H7 (cell line): ENCODE measurements around the gene DHODH. TPM values are rescaled to one million over a fixed set of nuclear protein-coding genes. Genes with fewer than 3 reads are reported as not detected.

ENCODE experiments used
- DNase-seq: peaks from one replicate; pipeline ENCODE4 v3.0.0; 2012
- H3K27me3 ChIP-seq: 2 replicates; pipeline ENCODE4 v1.6.0; 2011; ENCODE audit warnings: mild to moderate bottlenecking, low read length; ENCODE audit not compliant: control insufficient read depth, insufficient read depth
- H3K36me3 ChIP-seq: replicated peaks from 2 replicates; pipeline ENCODE4 v1.5.1; 2011; ENCODE audit warnings: low read length; ENCODE audit not compliant: control insufficient read depth, insufficient read depth
- H3K4me3 ChIP-seq: 2 replicates; pipeline ENCODE4 v1.5.1; 2011; ENCODE audit warnings: low read depth, mild to moderate bottlenecking, control low read depth, low read length, moderate library complexity; ENCODE audit not compliant: insufficient read depth
- total RNA-seq: library from RNA; depleted of rRNA; stranded (reverse); fragments of >200 nt; shearing (Covaris generic); gene quantifications from 2 replicates; pipeline ENCODE4 v1.2.3, GENCODE V29; 2014; rRNA removed

The DHODH gene
- 21.8 and 22.4 TPM in 2 replicates for total RNA-seq

DNA sequence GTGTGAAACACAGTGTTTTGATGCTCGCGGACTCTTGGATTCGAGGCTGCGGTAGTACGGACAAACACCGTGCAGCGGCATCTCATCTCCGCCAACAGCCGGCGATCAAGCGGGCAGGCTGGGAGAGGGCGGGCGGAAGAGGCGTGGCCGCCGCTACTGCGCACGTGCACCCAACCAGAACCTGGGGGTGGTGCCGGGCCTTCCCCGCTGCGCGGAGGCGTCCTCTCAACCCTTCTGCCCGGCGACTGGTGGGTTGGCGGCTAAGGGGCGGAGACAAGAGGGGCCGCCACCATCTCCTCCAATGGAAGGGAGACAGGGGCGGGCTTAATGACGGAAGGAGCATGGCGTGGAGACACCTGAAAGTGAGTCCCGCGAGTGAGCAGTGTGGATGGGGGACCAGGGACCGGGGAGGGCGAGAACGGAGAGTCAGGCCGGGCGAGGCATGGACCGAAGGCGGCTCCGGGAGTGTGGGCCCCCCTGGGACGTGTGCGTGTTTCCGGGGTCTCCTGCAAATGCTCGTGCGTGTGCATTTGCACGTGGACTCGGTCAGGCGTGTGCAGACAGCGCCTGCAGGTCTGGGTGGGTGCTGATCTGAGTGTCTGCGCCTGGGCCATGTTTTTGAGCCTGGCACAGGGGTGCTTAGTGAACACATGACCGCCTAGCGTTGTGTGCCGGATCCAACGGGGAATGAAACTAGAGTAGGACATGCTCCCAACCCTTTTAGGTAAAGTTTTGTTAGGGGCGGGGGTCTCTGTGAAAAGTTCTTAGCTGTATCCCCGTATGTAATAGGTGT is at the start of gene DHODH:
DHODH (plus strand) TSS at position 321 of the 793 bp plus-strand sequence; CDS start at position 342, 21 bp downstream.
- no peaks in the 10 kb centered on the region; the same call in 1 of the 2 replicates for H3K27me3 ChIP-seq
- peak within 1 kb of the TSS; percentile 99 for H3K4me3 ChIP-seq
- peaks cover 8% of the 10 kb centered on the region for H3K36me3 ChIP-seq
- DNase-seq, result peak; percentile 100

DNA sequence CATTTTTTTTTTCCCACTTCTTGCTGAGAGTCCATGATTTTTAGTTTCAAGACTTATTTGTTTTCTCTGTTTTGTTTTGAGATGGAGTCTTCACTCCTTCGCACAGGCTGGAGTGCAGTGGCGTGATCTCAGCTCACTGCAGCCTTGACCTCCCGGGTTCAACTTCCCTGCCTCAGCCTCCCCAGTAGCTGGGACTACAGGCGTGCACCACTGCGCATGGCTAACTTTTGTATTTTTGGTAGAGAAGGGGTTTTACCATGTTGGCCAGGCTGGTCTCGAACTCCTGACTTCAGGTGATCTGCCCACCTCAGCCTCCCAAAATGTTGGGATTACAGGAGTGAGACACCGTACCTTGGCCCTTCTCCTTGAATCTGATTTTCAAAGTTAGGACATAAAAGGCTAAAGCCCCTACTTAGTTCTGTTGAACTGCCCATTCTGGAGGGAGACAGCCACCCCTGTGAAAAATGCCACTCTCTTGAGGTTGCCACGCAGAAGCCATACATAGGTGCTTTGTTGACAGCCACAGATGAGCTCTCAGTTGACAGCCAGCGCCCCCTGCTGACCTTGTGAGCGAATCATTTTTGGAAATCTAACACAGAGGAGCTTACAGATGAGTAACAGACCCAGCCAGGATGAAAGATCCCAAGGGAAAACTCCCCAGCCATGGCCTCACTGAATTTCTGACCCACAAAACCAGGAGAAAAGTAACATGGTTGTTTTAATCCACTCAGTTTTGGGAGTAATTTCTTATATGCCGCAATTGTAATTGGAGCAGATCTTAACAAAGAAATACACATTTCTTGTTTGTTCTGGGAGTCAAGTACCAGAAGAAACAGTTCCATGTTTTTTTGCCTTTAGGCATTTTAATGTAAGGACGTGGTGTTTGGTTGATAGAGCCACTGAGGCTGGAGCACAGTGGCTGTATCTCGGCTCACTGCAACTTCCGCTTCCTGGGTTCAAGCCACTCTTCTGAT is 47.2 kb upstream of the DHODH start:
- Histone ChIP-seq H3K27me3 (no peaks in the 10 kb centered on the region), H3K4me3 (no peak overlapping the region), H3K36me3 (no peaks in the 10 kb centered on the region)
- peak; percentile 72 for DNase-seq

DNA sequence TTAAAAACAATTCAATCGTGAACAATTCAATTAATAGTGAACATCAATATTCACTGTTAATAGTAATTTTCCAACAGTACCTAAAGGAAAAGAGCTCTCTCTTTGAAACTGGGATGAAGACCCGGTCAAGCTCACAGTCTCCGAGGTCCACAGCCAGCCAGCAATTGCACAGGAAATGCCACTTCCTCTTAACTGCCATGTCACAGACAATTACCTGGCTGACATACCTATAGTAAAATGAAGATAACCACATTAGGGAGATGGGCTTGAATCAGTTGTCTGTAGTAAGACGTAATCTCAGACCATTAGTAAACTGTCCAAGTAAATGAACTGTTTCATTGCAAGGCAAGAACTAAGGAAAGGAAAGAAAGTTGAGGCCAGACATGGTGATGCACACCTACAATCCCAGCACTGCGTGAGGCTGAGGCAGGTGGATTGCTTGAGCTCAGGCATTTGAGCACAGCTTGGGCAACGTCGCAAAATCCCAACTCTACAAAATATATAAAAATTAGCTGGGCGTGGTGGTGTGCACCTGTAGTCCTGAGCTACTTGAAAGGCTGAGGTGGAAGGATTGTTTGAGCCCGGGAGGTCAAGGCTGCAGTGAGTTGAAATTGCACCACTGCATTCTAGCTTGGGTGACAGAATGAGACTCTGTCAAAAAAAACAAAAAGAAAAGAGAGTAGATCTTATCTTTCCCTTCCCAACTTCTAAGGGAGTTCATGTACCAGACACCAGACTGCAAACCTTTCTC is 45.2 kb upstream of the DHODH start:
- no peaks in the 10 kb centered on the region for H3K27me3 ChIP-seq
- H3K4me3 ChIP-seq, result no peak overlapping the region
- H3K36me3 ChIP-seq, result no peaks in the 10 kb centered on the region
- DNase-seq, result no peak

GRCh38 chr16:71965223-71965622 is 43.3 kb upstream of the DHODH start:
- Histone ChIP-seq H3K27me3 (no peaks in the 10 kb centered on the region), H3K4me3 (no peak overlapping the region), H3K36me3 (no peaks in the 10 kb centered on the region)
- no peak for DNase-seq

- H3K36me3 ChIP-seq, result no peaks in the 10 kb centered on the region
- H3K27me3 ChIP-seq, result no peaks in the 10 kb centered on the region; the same call in 1 of the 2 replicates
These were observed 41.6 kb upstream of the DHODH start for GRCh38 chr16:71966932-71967331.

GRCh38 chr16:71969353-71969752 is 39.2 kb upstream of the DHODH start:
- no peaks in the 10 kb centered on the region for H3K36me3 ChIP-seq
- DNase-seq, result no peak
- H3K27me3 ChIP-seq, result no peaks in the 10 kb centered on the region; the same call in 1 of the 2 replicates
- H3K4me3 ChIP-seq, result no peak overlapping the region

More at GRCh38 chr16:71966932-71967331, 41.6 kb upstream of the DHODH start:
- no peak overlapping the region for H3K4me3 ChIP-seq
- DNase-seq, result no peak

DNA sequence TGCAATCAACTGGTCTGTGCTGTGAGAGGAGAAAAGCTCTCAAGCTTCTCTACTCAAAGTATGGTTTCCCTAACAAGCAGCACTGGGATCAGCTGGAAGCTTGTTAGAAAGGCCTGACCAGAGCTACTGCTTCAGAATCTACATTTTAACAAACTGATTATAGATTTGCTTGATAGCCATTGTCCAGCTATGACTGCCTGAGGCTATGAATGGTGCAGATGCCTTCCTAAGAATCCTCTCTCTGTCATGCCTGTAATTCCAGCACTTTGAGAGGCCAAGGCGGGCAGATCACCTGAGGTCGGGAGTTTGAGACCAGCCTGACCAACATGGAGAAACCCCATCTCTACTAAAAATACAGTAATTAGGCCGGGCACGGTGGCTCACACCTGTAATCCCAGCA is 37.0 kb upstream of the DHODH start:
- no peaks in the 10 kb centered on the region; the same call in 1 of the 2 replicates for H3K27me3 ChIP-seq
- no peak for DNase-seq

GRCh38 chr16:71972356-71972755 is 36.2 kb upstream of the DHODH start:
- Histone ChIP-seq H3K4me3 (no peak overlapping the region), H3K36me3 (no peaks in the 10 kb centered on the region), H3K27me3 (no peaks in the 10 kb centered on the region; the same call in 1 of the 2 replicates)
- no peak for DNase-seq

More for the DNA sequence above, 37.0 kb upstream of the DHODH start:
- Histone ChIP-seq H3K4me3 (no peak overlapping the region), H3K36me3 (no peaks in the 10 kb centered on the region)

DNA sequence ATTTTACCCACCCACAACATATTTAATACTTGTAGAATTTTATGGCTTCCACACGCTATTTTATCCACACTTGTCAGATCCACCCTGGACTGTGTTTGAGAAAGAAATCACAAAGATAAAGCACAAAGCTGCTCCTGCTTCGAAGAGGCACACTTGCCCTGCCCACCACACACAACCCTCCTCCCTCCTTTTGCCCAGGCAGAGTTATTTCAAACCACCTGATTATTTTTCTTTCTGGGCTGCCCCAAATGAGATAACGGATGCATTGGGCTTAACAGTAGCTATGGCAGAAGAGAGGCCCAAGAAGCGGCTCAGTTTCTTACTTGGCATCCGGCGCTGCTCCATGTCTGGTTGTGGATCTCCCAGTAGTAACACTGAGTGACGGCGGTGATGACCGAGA is 35.5 kb upstream of the DHODH start:
- Histone ChIP-seq H3K4me3 (no peak overlapping the region), H3K36me3 (no peaks in the 10 kb centered on the region), H3K27me3 (no peaks in the 10 kb centered on the region; the same call in 1 of the 2 replicates)
- no peak for DNase-seq

GRCh38 chr16:71974068-71974818 is 34.3 kb upstream of the DHODH start:
- no peak for DNase-seq
- Histone ChIP-seq H3K27me3 (no peaks in the 10 kb centered on the region; the same call in 1 of the 2 replicates), H3K36me3 (no peaks in the 10 kb centered on the region), H3K4me3 (no peak overlapping the region)

DNA sequence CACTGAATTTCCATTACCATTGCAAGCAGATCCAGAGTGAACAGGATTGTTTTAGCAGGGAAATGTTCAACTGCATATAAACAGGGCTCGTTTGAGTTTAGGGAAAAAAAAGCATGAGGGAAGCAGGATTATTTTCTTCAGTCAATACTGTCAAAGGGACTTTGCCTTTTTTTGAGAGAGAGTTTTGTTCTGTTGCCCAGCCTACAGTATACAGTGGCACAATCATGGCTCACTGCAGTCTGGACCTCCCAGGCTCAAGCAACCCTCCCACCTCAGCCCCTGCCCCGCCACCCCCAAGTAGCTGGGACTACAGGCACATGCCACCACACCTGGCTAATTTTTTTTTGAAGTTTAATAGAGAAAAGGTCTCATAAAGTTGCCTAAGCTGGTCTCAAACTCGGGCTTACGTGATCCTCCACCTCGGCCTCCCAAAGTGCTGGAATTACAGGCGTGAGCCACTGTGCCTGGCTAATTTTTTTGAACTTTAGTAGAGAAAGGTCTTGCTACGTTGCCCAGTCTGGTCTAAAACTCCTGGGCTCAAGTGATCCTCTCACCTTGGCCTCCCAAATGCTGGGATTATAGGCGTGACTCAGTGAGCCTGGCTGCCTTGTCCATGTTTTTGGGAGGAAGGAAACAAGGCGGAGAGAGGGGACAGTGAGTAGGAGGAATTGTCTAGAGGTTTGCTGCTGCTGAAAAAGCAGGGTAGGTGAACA is 23.1 kb upstream of the DHODH start:
- no peak for DNase-seq
- Histone ChIP-seq H3K4me3 (no peak overlapping the region), H3K27me3 (no peaks in the 10 kb centered on the region), H3K36me3 (no peaks in the 10 kb centered on the region)

GRCh38 chr16:71986131-71986530 is 22.4 kb upstream of the DHODH start:
- Histone ChIP-seq H3K27me3 (no peaks in the 10 kb centered on the region), H3K4me3 (no peak overlapping the region), H3K36me3 (no peaks in the 10 kb centered on the region)
- DNase-seq, result no peak

DNA sequence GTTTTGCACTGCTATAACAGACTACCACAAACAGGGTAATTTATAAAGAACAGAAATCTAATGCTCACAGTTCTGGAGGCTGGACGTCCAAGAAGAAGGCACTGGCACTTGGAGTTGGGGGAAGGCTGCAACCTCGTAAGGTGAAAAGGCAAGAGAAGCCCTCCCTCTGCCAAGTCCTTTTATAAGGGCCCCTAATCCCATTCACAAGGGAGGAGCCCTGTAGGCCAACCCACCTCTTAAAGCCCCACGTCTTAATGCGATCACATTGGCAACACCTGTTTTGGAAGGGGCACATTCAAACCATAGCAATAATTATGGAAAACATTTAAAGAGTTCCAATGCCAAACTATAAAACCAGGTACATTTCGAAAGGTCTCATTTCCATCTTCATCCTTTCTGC is 13.5 kb upstream of the DHODH start:
- H3K4me3 ChIP-seq, result no peak overlapping the region
- no peak for DNase-seq
- H3K27me3 ChIP-seq, result no peaks in the 10 kb centered on the region

More for the DNA sequence above, 13.5 kb upstream of the DHODH start:
- no peaks in the 10 kb centered on the region for H3K36me3 ChIP-seq
